NCI-H128 (cell line): ENCODE measurements around the gene PRDM8.
"Not testable (repeated sequence)": the region's sequence is repeated elsewhere in the genome, so short reads cannot be mapped to it uniquely, and the experiment has no call there.

Experiments used
- DNase-seq: peaks from one replicate; lab custom pipeline; 2025; ENCODE audit not compliant: unreplicated experiment; lab: John Stamatoyannopoulos, UW

Gene PRDM8

DNA sequence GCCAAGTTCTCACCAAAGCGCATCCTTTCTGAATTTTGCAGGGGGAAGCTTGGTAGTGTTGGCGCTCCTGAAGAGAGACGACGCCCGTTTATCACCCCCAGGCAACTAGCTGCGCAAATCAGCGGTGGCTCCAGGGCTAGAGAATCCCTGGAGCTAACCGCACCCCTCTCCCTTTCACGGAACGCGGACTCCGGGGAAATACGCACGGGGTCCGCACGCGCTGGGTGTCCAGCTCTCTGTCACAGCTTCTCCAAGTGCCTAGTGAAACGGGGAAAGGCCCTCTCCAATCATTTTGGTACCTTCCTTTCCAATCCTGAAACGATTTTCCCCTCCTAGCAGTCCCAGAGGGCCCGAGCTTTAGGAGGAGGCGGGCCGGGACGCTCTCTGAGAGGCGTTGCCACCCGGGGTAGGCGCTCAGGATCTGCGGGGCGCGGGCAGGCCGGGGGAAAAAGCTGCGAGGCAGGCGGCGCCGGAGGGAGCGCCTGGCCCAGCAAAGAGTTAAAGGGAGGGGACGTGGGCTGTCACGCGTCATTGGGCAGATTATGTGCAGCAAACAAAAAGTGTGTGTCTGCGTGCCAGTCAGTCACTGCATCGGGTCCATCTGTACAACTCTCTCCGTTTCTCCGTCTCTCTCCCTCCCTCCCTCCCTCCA is at the start of gene PRDM8:
Gene PRDM8 (plus strand): TSS at position 582 of the 652 bp plus-strand sequence. CDS start 2,578 bp downstream, outside the sequence.
- DNase-seq = no peak

DNA sequence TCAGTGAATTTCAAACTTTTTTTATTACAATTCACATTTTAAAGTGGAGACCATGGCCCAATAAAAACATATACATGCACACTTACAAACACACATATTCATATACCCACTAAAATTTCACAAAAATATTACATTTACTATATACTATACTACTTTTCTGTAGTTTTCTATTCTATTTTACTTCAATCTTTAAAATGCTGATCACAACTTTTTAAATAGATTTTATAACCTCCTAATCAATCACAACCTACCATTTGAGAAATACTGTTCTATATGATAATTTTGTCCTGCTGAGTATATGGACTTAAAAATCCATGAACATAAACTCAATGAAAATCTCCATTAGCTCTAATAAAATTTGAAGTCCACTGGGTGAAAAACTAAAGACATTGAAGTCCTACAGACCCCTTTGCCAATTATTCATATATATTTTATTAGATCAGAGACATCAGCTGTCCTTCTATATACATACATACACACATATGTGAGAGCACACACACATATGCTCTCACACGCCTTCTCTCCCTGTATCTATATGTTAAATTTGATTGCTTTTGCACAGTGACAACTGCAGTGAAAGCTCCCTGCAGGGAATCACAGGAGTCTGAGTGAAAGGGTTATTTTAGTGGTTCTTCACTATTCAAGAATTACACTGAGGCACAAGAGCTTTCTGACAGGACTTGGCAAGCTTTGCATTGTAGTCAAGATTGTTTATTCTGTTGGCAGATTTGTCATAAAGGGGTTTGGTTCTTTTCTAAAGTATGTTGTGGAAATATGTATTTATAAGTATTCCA is 46.7 kb upstream of the PRDM8 start:
- DNase-seq = no peak

DNA sequence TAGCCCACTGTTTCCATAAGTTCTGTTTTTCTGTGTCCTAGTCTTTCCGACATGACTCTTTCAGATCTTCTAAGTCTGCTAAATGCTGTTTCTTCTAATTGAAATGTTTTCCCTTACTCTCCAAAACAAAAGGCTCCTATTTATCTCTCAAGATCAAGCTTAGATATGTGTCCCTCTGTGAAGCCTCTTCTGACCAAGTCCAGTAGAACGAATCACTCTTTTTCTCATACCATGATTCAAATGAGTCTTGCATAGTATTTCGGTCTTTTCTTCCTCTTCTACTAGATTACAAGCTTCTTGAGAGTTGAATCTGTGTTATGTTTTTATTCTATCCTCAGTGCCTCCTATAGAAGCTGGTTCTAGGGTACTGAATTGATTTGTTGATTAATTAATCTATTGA is 45.3 kb upstream of the PRDM8 start:
- no peak for DNase-seq

DNA sequence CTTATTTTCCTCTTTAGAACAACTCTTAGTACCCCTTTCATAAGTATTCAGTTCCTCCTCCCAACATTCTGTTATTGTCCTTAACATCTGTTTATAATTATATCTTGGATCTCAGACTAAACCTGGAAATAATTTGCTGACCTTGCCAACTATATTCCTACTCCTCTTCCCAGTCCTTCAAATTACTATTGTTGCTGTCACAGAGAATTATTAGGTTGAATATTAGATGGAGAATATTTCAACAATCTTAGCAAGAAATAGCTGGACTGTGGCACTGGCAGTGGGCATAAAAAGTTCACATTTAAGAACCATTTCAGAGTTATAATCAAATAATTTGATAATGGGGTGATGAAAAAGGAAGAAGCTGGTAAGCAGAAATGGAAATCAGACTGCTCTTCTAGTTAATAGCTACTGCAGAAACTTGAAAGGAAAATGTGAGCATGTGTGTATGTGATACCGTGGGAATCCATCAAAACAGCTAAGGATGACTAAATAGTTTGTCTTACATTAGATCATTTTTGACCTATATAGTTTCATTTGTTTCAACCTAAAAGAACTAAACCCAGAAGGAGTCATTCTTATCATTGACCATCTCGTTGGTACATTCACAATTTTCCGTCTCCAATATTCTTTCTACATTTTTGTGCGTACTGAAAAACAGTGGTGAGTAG is 43.3 kb upstream of the PRDM8 start:
- no peak for DNase-seq

DNA sequence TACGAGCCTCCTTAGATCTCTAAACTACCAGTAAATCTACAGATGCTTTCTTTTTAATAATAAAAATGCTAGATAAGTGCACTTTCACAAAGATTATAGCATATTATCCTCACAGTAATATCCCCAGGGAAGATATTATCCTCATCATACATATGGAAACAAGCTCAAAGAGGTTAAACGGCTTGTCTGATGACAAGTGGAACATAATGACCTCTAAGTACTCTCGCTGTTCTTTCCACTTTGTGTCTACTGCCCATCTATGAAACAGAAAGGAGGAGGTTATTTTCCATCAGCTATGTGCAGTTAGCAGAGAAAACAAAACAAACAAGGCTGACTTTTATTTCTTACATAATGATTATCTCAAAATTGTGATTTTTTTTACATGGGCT is 42.8 kb upstream of the PRDM8 start:
- no peak for DNase-seq

DNA sequence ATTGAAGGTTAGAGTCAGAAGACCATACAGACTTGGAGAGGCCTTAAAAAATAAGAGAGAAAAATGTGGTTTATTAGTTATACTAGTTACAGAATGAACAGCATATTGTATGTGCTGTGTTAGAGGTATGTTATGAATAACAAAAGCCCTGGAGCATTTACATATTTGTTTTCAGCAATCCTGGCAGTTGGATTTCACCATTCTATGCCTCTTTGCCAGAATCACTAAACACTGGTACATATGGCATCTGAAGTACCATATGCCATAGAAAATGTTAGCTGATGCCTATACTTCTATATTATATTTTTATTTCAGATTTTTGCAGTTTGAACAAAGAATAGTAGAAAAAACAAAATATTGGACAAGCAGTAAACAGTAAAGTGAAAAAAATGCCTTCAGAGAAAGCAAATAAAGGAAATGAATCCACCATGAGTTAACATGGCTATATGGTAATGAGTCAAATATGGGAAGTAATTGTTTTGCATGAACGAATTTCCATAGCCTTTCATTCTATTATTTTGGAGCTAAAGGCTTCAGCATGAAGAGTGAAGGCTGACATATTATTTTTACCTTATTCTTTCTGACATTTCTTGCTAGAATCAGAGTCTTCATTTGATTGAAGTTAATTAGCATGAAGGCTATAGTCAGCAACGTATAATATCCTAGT is 41.9 kb upstream of the PRDM8 start:
- DNase-seq = no peak

DNA sequence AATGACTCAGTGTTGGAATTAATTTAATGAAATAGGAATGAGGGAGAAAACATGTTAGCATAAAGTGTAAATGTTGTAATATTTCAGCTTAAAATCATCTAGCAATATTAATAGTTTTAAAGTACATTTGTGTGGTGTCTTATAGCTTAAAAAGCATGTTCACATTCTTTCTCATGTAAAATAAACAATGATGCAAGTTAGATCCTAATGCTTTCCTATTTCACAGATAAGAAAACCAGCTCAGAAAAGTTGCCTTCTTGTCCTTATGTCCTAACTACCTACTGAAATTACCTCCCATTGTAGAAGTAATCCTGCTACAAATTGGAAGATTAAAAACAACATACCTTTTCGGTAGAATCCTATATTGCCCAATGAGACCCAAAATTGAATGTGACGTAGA is 40.9 kb upstream of the PRDM8 start:
- DNase-seq = no peak

DNA sequence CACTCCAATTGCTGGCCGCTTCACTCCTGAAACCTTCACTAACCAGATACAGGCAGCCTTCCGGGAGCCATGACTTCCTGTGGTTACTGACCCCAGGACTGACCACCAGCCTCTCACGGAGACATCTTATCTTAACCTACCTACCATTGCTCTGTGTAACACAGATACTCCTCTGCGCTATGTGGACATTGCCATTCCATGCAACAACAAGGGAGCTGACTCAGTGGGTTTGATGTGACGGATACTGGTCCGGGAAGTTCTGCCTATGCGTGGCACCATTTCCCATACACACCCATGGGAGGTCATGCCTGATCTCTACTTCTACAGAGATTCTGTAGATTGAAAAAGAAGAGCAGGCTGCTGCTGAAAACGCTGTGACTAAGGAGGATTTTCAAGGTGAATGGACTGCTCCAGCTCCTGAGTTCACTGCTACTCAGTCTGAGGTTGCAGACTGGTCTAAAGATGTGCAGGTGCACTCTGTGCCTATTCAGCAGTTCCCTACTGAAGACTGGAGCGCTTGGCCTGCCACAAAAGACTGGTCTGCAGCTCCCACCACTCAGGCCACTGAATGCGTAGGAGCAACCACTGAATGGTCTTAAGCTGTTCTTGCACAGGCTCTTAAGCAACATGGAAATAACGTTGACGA is 35.8 kb upstream of the PRDM8 start:
- no peak for DNase-seq

DNA sequence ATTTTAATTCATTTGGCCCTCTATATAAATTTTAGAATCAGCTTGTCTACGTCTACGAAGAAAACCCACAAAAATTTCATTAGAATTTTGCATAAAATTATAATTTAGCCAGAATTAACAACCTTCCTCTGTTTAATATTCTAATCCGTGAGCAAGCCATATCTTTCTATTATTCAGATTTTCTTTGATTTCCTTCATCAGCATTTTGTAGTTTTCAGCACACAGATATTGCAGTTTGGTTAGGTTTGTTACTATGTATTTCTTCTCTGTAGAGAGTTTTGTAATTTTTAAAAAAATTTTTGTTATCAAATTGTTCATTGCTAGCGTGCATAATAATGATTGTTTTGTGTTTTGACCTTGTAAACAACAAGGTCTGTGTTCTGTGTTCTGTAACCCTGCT is 34.9 kb upstream of the PRDM8 start:
- DNase-seq = no peak

DNA sequence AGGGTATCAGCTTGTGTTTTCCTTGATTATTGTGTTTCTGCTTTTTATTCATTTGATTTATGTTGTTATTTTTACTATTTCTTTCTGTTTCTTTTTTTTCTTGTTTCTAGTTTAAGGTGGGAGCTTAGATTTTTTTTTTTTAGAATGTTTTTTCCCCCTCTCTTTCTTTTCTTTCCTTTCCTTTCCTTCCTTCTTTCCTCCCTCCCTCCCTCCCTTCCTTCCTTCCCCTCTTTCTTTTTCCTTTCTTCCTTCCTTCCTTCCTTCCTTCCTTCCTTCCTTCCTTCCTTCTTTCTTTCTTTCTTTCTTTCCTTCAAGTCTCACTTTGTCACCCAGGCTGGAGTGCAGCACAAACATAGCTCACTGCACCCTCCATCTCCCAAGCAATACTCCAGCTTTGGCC is 31.4 kb upstream of the PRDM8 start:
- DNase-seq = no peak

DNA sequence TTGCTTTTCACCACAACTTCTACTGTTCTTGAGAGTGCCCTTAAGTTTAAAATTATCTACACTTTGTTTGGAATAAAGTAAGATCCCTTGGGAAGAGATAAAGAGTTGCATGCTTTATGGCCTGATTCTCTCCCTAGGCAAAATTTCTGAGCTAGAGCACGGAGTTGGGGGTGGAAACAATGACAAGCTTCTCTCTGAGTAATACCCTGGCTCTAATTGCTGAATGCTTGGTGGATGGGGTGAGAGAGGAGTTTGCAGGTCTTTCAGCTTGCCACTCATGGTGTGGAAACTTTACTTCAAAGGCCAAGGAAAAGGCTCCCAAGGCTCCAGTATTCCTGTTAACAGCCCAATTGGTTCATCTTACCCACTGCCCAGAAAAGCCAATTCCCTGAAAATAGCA is 26.1 kb upstream of the PRDM8 start:
- no peak for DNase-seq

DNA sequence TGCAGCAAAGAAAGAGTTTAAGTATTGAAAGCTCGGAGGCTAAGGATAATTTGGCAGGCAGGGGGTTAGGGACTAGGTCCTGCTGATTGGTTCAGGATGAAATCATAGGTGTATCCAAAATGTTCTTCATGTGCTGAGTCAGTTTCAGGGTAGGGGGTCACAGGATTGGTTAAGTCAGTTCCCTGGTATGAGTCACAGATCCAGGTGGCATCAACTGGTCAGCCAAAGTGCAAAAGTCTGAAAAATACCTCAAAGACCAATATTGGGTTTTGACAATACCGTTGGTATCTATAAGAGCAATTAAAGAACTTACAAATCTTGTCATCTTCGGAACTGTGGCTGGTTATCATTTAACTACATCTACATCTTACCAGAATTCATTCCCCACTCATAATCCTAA is 25.6 kb upstream of the PRDM8 start:
- no peak for DNase-seq

DNA sequence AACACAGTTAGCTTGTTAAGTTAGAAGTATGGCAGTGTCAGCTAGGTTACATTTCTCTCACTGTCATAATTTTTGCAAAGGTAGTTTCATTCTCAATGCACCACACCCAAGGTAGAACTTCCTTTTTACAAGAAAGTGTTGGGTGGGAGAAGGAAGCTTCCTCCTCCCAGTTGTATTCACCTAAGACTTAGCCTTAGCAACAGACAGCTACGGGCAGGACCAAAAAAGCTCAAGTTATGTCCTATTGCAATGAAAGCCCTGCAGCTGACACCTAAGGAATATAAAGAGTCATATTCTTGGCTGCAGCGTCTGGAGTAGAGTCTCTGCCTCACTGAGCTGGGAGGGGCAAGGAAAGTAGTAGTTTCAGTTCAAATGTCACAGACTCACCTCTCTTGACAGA is 25.1 kb upstream of the PRDM8 start:
- DNase-seq = no peak

DNA sequence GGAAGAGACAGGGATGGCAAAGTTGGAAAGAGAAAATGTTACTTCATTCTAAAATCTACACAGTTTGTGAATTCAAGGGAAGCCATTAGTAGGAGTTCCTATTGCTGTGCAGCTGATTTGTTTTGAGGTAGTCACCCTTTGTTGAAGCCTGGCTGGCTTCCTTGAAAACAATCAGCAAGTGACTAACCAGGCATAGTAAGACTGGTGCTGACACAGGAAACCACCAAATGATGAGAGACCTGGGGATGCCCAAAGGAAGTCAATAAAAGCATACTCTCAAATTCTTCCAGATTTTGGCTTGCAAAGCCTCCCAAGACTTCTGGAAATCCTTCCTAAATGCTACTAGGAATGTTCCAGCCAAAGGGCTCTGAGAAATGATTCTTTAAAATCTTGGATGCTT is 23.9 kb upstream of the PRDM8 start:
- DNase-seq = no peak

DNA sequence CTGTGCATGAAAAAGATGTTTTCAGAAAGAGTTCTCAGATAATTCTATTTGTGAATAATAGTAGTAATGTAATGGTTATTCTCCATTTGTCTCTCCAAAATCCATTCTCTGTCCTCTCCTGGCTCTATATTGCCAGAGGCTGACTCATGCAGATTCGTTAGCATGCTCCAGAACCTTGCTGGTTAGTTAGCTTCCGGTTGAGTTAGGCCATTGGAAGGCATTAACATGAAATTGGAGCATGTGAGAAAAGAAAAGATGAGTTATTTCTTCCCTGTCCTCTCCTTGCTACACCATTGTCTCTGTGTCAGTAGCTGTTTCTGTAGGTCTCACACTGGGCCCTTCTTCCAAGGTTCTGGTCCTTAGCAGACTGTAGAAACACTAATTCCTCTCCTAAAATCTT is 23.5 kb upstream of the PRDM8 start:
- DNase-seq = no peak

DNA sequence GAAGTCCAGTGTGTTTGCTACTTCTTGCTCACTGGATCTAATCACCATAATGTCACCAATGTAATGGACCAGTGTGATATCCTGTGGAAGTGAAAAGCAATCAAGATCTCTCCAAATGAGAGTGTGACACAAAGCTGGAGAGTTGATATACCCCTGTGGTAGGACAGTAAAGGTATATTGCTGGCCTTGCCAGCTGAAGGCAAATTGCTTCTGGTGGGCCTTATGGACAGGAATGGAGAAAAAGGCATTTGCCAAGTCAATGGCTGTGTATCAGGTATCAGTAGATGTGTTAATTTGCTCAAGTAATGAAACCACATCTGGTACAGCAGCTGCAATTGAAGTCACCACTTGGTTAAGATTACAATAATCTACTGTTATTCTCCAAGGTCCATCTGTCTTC is 19.5 kb upstream of the PRDM8 start:
- DNase-seq = not testable (repeated sequence)

DNA sequence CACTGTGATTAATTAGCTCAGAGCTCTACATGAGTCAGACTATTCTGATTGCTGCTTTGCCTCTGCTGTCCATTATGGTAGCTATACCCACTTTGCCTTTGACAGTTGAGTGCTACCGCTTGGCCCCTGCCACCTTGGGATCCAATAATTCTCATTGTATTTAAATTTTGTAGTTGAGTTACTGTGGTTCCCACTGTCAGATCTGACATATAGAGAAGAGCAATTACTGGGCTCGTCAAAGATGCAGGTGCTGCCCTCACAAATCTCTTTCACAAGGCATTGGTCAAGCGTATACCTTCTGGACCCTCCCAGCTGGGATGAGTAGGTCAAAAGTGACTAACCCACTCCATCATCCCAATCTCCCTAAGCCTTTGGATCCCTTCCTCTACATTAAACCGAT is 18.3 kb upstream of the PRDM8 start:
- no peak for DNase-seq

DNA sequence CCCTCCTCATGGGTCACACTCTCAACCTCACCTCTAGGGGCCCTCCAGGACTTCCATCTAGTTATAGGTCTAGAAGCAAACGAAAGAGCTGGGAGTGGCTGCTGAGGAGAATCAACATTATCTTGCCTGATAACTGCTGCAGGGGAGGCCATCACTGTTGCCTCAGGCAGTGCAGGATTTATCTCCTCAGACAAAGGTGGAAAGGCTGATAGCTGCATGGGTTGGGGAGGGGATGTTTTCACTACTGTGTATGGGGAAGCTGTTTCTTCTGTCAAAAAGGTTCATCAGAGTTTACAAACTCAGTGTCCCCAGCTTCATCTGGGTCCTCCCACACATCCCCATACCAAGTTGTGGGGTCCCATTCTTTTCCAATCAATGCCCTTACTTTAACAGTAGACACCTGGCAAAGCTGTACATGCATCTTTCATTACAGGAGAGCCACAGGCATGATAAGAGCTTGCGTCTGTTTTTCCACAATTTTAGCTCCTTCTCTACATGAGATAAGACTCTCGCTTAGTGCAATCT is 17.6 kb upstream of the PRDM8 start:
- no peak for DNase-seq

DNA sequence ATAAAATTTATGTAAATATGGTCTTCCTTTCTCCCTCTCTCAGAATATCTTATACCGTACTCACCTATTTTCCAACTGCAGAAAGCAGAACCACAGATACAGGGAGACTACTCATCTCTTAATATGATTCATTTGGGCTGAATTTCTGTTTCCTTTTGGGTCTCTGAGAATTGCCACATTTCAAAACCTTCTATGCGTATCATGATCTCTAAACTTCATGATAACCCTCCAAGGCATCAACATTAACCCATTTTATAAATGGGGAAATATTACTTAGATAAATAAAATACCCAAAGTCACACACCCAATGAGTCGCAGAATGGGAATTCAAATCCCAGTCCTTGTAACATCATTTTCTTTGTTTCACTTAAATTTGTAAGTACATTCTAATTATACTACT is 16.6 kb upstream of the PRDM8 start:
- no peak for DNase-seq

DNA sequence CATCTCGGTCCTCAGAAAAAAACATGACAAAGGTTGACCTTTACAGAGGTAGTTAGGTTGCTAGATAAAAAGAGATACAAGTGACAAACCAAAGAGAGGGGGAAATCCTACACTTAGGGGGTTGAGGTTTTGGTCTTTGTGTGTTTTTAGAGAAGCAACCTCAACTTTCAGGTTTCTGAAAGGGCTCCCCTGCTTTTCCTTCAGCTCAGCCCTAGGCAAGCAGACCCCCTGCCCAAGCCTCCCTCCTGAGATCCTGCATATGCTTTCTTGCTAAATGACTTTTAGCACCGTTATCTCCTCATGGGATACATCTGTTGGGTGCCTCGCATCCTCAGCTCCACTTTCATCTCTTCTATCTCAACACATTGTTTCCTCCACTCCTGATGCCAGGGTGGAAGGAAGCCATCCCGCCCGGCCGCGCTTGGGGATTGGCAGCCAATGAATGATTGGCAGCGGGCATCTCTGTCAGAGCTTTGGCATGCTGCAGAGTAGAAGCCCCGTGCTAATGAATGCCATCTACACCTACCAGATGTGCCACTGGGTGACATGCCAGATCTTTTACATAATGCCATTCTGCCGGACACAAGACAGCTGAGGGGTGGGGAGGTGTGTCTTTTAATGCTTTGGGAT is 15.0 kb upstream of the PRDM8 start:
- DNase-seq = no peak
